IMR-90 (cell line): ENCODE data around the gene ARHGEF18. TPM values are rescaled to one million over a fixed set of nuclear protein-coding genes. Genes with fewer than 3 reads are reported as not detected.

ENCODE experiments used
- ATAC-seq: fragments of 200-7000 bp; cut with Tn5 transposase; 2 replicates; pipeline ENCODE4 v1.9.1; 2020; ENCODE audit warnings: low read depth, mild to moderate bottlenecking, moderate library complexity
- BruUV-seq: library from RNA; stranded (reverse); fragments of 400-500 nt; replicated peaks from 2 replicates; lab custom pipeline; 2021; lab: Mats Ljungman, UMichigan
- CTCF ChIA-PET: fragments of 300-600 bp; formaldehyde crosslinking; extraction: SDS; loops from one replicate; lab custom pipeline; 2021; ENCODE audit warnings: antibody characterized with exemption; lab: Yijun Ruan, JAX
- POLR2A ChIA-PET: fragments of 300-600 bp; sonication (Branson Sonifier 250); formaldehyde crosslinking; loops from one replicate; lab custom pipeline; 2022; ENCODE audit warnings: antibody characterized with exemption; ENCODE audit not compliant: unreplicated experiment; lab: Charles Lee
- DNase-seq: peaks from one replicate; pipeline ENCODE4 v3.0.0; 2013
- H2AFZ ChIP-seq: replicated peaks from 2 replicates; pipeline ENCODE3; 2013; ENCODE audit warnings: low read length, mild to moderate bottlenecking; ENCODE audit not compliant: poor library complexity
- H2AK5ac ChIP-seq: 2 replicates; pipeline ENCODE4 v1.6.1; 2013; ENCODE audit warnings: low read depth, low read length, inconsistent platforms
- H2AK9ac ChIP-seq: replicated peaks from 2 replicates; pipeline ENCODE3; 2013; ENCODE audit warnings: mild to moderate bottlenecking, low read depth, low read length, moderate library complexity; ENCODE audit not compliant: poor library complexity
- H2BK120ac ChIP-seq: 2 replicates; pipeline ENCODE4 v1.6.1; 2013; ENCODE audit warnings: low read depth, low read length, inconsistent platforms
- H2BK15ac ChIP-seq: 3 replicates; pipeline ENCODE4 v1.6.1; 2013; ENCODE audit warnings: low read depth, low read length, inconsistent platforms
- H2BK20ac ChIP-seq: 2 replicates; pipeline ENCODE4 v1.6.1; 2013; ENCODE audit warnings: low read depth, mild to moderate bottlenecking, inconsistent platforms, low read length, moderate library complexity
- H2BK5ac ChIP-seq: 2 replicates; pipeline ENCODE4 v1.6.1; 2013; ENCODE audit warnings: mild to moderate bottlenecking, low read depth, low read length, inconsistent platforms; ENCODE audit not compliant: poor library complexity, severe bottlenecking
- H3K14ac ChIP-seq: replicated peaks from 2 replicates; pipeline ENCODE4 v1.6.1; 2013; ENCODE audit warnings: low read depth, low read length, inconsistent platforms
- H3K18ac ChIP-seq: 2 replicates; pipeline ENCODE4 v1.6.1; 2013; ENCODE audit warnings: low read depth, low read length, control low read depth
- H3K23ac ChIP-seq: 2 replicates; pipeline ENCODE4 v1.6.1; 2013; ENCODE audit warnings: low read depth, low read length, inconsistent platforms
- H3K27ac ChIP-seq: 2 replicates; pipeline ENCODE4 v1.5.1; 2013; ENCODE audit warnings: mild to moderate bottlenecking, control low read depth, low read length; ENCODE audit not compliant: insufficient read depth
- H3K27me3 ChIP-seq: 2 replicates; pipeline ENCODE4 v1.6.1; 2013; ENCODE audit warnings: low read length; ENCODE audit not compliant: control insufficient read depth, insufficient read depth
- H3K36me3 ChIP-seq: 2 replicates; pipeline ENCODE4 v1.6.1; 2013; ENCODE audit warnings: low read length, mixed read lengths; ENCODE audit not compliant: control insufficient read depth, insufficient read depth
- H3K4ac ChIP-seq: 2 replicates; pipeline ENCODE4 v1.6.1; 2013; ENCODE audit warnings: low read depth, low read length, inconsistent platforms
- H3K4me1 ChIP-seq: 2 replicates; pipeline ENCODE4 v1.6.1; 2013; ENCODE audit warnings: low read length, mixed read lengths; ENCODE audit not compliant: control insufficient read depth, insufficient read depth
- H3K4me2 ChIP-seq: 2 replicates; pipeline ENCODE4 v1.6.1; 2013; ENCODE audit warnings: low read depth, mild to moderate bottlenecking, control low read depth, low read length, moderate library complexity
- H3K4me3 ChIP-seq: 2 replicates; pipeline ENCODE4 v1.5.1; 2013; ENCODE audit warnings: low read depth, mild to moderate bottlenecking, control low read depth, low read length, moderate library complexity; ENCODE audit not compliant: insufficient read depth
- H3K56ac ChIP-seq: 2 replicates; pipeline ENCODE4 v1.6.1; 2013; ENCODE audit warnings: low read length, inconsistent platforms; ENCODE audit not compliant: insufficient read depth; ENCODE audit errors: extremely low read depth
- H3K79me1 ChIP-seq, 2 experiments: 2 replicates each; pipeline ENCODE4 v1.6.1; 2013; ENCODE audit warnings: low read length in 2 of 2, inconsistent platforms in 1 of 2, low read depth in 1 of 2
- H3K9ac ChIP-seq: 2 replicates; pipeline ENCODE4 v1.6.1; 2013; ENCODE audit warnings: low read depth, low read length, control low read depth
- H3K9me1 ChIP-seq: 2 replicates; pipeline ENCODE4 v1.6.1; 2013; ENCODE audit warnings: low read length, inconsistent platforms; ENCODE audit not compliant: insufficient read depth
- H3K9me3 ChIP-seq: 2 replicates; pipeline ENCODE4 v1.6.1; 2013; ENCODE audit warnings: low read length; ENCODE audit not compliant: control insufficient read depth, insufficient read depth
- H4K20me1 ChIP-seq: 2 replicates; pipeline ENCODE4 v1.6.1; 2013; ENCODE audit warnings: low read length, inconsistent platforms; ENCODE audit not compliant: insufficient read depth
- H4K5ac ChIP-seq: 2 replicates; pipeline ENCODE4 v1.6.1; 2013; ENCODE audit warnings: mild to moderate bottlenecking, low read depth, low read length, control low read depth
- H4K8ac ChIP-seq, 2 experiments: 2 replicates each; pipeline ENCODE4 v1.6.1; 2013; ENCODE audit warnings: low read depth in 2 of 2, low read length in 2 of 2, control low read depth in 1 of 2, inconsistent platforms in 1 of 2
- H4K91ac ChIP-seq: 2 replicates; pipeline ENCODE4 v1.6.1; 2013; ENCODE audit warnings: low read depth, low read length, inconsistent platforms; ENCODE audit not compliant: insufficient read depth
- BHLHE40 ChIP-seq: fragments of 150-350 bp; IDR thresholded peaks from 2 replicates; pipeline ENCODE4 v1.6.1; 2016; ENCODE audit warnings: mild to moderate bottlenecking, low read depth, low read length
- CEBPB ChIP-seq: IDR thresholded peaks from 2 replicates; pipeline ENCODE4 v1.6.1; 2012; ENCODE audit warnings: low read depth, low read length, improper control_type of control experiment
- CHD1 ChIP-seq: IDR thresholded peaks from 2 replicates; pipeline ENCODE4 v1.6.1; 2012; ENCODE audit warnings: low read depth, low read length, improper control_type of control experiment
- CTCF ChIP-seq: conservative IDR thresholded peaks from 2 replicates; pipeline ENCODE4 v1.5.1; 2012; ENCODE audit warnings: mild to moderate bottlenecking, low read depth, low read length, improper control_type of control experiment
- ELK1 ChIP-seq: fragments of 150-350 bp; IDR thresholded peaks from 2 replicates; pipeline ENCODE4 v1.6.1; 2016; ENCODE audit warnings: low read depth, mild to moderate bottlenecking, low read length, moderate library complexity, borderline replicate concordance
- FOS ChIP-seq: fragments of 150-350 bp; IDR thresholded peaks from 2 replicates; pipeline ENCODE4 v1.6.1; 2016; ENCODE audit warnings: low read depth, low read length
- MAFK ChIP-seq: IDR thresholded peaks from 2 replicates; pipeline ENCODE4 v1.6.1; 2012; ENCODE audit warnings: low read depth, low read length, improper control_type of control experiment
- MAZ ChIP-seq: IDR thresholded peaks from 2 replicates; pipeline ENCODE4 v1.6.1; 2012; ENCODE audit warnings: low read depth, mild to moderate bottlenecking, low read length, improper control_type of control experiment, moderate library complexity, borderline replicate concordance
- MXI1 ChIP-seq: IDR thresholded peaks from 2 replicates; pipeline ENCODE4 v1.6.1; 2012; ENCODE audit warnings: low read depth, mild to moderate bottlenecking, low read length, moderate library complexity, borderline replicate concordance
- NFE2L2 ChIP-seq: fragments of 150-350 bp; IDR thresholded peaks from 2 replicates; pipeline ENCODE4 v1.6.1; 2016; ENCODE audit warnings: low read depth, mild to moderate bottlenecking, low read length
- POLR2A ChIP-seq: IDR thresholded peaks from 2 replicates; pipeline ENCODE4 v1.6.1; 2012; ENCODE audit warnings: mild to moderate bottlenecking, low read depth, low read length
- RAD21 ChIP-seq: IDR thresholded peaks from 2 replicates; pipeline ENCODE4 v1.6.1; 2012; ENCODE audit warnings: low read length, improper control_type of control experiment
- RCOR1 ChIP-seq: IDR thresholded peaks from 2 replicates; pipeline ENCODE4 v1.6.1; 2012; ENCODE audit warnings: mild to moderate bottlenecking, low read length, improper control_type of control experiment; ENCODE audit not compliant: insufficient replicate concordance
- RFX5 ChIP-seq: IDR thresholded peaks from 2 replicates; pipeline ENCODE4 v1.8.0; 2012; ENCODE audit warnings: low read depth, mild to moderate bottlenecking, low read length, moderate library complexity
- SMC3 ChIP-seq: fragments of 150-350 bp; IDR thresholded peaks from 2 replicates; pipeline ENCODE4 v1.6.1; 2016; ENCODE audit warnings: low read depth, mild to moderate bottlenecking, antibody characterized with exemption, low read length, moderate library complexity
- USF2 ChIP-seq: fragments of 150-350 bp; IDR thresholded peaks from 2 replicates; pipeline ENCODE4 v1.6.1; 2017; ENCODE audit warnings: mild to moderate bottlenecking, antibody characterized with exemption, low read length, low read depth
- WGBS, 2 experiments: methylation state at CpG; one replicate each; pipeline versions ENCODE4 v1.1.5 to v1.1.7; 2013; ENCODE audit warnings: missing lambda C conversion rate in 2 of 2; ENCODE audit not compliant: insufficient read length in 1 of 2; ENCODE audit errors: extremely low coverage in 2 of 2; 5-methylcytosine and 5-hydroxymethylcytosine counted together
- dilution Hi-C: fragments of 300-500 bp; cut with HindIII; formaldehyde crosslinking; loops from one replicate; pipeline ENCODE4 v1.14.3; 2018; ENCODE audit warnings: low sequenced_read_pairs; ENCODE audit not compliant: unreplicated experiment
- in situ Hi-C: fragments of 300-500 bp; cut with MboI; formaldehyde crosslinking; loops from 3 replicates; pipeline ENCODE4 v1.14.3; 2019; ENCODE audit warnings: low sequenced_read_pairs, inconsistent platforms, mixed read lengths
- intact Hi-C: fragments of 100-400 bp; cut with micrococcal nuclease; formaldehyde crosslinking; loops from 2 replicates; pipeline ENCODE4 v1.10.0; 2022
- polyA plus RNA-seq, 3 experiments: library from polyadenylated mRNA; depleted of rRNA; stranded (reverse); fragments of >200 nt; gene quantifications; 2 replicates each; pipeline ENCODE4 v1.2.3, GENCODE V29; 2012; ENCODE audit warnings: low replicate concordance in 1 of 3
- total RNA-seq: library from RNA; depleted of rRNA; stranded (reverse); fragments of >200 nt; gene quantifications from 2 replicates; pipeline ENCODE4 v1.2.3, GENCODE V29; 2012

The ARHGEF18 gene
- total and polyA plus RNA-seq, 2 of the 4 experiments (the other 2 are of a cell fraction) = 11.6 to 12.4 TPM

GRCh38 chr19:7371001-7371400 is 22.3 kb downstream of the ARHGEF18 start:
- POLR2A ChIA-PET = no interaction called here
- Histone ChIP-seq H3K4me2 (no peak overlapping the region), H3K14ac (no peak overlapping the region), H3K4me3 (no peak overlapping the region), H2BK5ac (no peak overlapping the region), H4K8ac (no peak overlapping the region), H2AK9ac (no peak overlapping the region), H4K5ac (no peak overlapping the region), H4K20me1 (no peaks in the 10 kb centered on the region), H3K36me3 (no peaks in the 10 kb centered on the region), H3K4me1 (no peaks in the 10 kb centered on the region), H3K4ac (no peak overlapping the region), H3K27me3 (no peaks in the 10 kb centered on the region; the same call in 1 of the 2 replicates), H2BK20ac (no peak overlapping the region), H3K23ac (no peak overlapping the region), H3K9ac (no peak overlapping the region), H3K9me3 (no peaks in the 10 kb centered on the region), H3K27ac (no peak overlapping the region), H4K91ac (no peak overlapping the region), H2BK120ac (no peak overlapping the region), H3K56ac (no peak overlapping the region), H2BK15ac (no peak overlapping the region), H3K9me1 (no peaks in the 10 kb centered on the region), H2AK5ac (no peak overlapping the region), H3K79me1 (no peaks in the 10 kb centered on the region), H3K18ac (no peak overlapping the region), H2AFZ (no peak overlapping the region)
- no TSS peak for BruUV-seq
- in situ Hi-C loops = no loop called here
- dilution Hi-C loops = no loop called here
- WGBS, 2 experiments = 94% methylated on average over 2 of the region's 3 CpGs; no CpG with 5 or more reads in 1 of the 2 experiments
- CTCF ChIA-PET = no interaction called here
- DNase-seq = no peak
- intact Hi-C loops = no loop called here
- ATAC-seq = no peak
- TF ChIP-seq NFE2L2 (no peak), MAZ (no peak), POLR2A (no peak), MXI1 (no peak), CTCF (no peak), RCOR1 (no peak), CHD1 (no peak), MAFK (no peak), CEBPB (no peak), BHLHE40 (no peak), FOS (no peak), USF2 (no peak), ELK1 (no peak), RAD21 (no peak), SMC3 (no peak), RFX5 (no peak)
